HG03097 (cell line): ENCODE measurements around the gene CFP.
"Not testable (repeated sequence)": the region's sequence is repeated elsewhere in the genome, so short reads cannot be mapped to it uniquely, and the experiment has no call there.

Experiments used
- ATAC-seq: cut with Tn5 transposase; IDR thresholded peaks from one replicate; pipeline ENCODE4 v1.9.1; 2021; ENCODE audit not compliant: unreplicated experiment, low FRiP score

The CFP gene

DNA sequence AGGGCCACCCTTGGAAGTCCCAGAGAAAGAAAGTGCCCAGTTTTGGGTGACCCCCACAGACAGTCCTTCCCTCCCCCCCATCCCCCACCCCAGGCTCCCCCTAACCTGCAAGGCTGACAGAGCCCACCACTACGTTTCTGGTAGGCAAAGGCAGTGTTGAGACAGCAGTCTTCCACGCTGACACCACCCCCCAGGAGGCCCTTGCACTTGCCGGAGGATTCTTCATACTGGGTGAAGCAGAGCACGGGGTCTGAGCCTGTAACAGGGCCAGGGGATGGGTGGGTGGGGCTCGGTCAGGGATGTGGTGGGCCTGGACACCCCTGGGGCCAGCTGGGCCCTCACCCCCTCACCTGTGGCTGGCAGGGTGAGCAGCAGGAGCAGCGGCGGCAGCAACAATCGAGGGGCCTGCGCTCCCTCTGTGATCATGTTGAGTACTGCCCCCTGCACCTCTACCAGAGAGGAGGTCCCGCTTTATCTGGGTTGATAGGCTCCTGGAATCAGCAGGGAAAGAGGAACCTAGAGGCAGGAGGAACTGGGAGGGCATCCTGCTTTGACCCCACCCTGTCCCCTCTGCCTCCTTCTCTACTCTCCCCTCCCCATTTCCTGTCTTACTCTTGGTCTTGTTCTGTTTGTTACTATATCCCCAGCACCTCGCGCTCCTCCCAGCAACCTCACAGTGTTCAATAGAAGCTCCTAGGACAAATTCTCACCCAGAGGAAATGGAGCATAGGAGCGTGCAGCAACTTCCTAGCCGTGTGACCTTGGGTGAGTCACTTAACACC is at the start of gene CFP:
CFP (minus strand) TSS at position 512 of the 782 bp plus-strand sequence; CDS start at position 426, 86 bp downstream.
- no peak for ATAC-seq

DNA sequence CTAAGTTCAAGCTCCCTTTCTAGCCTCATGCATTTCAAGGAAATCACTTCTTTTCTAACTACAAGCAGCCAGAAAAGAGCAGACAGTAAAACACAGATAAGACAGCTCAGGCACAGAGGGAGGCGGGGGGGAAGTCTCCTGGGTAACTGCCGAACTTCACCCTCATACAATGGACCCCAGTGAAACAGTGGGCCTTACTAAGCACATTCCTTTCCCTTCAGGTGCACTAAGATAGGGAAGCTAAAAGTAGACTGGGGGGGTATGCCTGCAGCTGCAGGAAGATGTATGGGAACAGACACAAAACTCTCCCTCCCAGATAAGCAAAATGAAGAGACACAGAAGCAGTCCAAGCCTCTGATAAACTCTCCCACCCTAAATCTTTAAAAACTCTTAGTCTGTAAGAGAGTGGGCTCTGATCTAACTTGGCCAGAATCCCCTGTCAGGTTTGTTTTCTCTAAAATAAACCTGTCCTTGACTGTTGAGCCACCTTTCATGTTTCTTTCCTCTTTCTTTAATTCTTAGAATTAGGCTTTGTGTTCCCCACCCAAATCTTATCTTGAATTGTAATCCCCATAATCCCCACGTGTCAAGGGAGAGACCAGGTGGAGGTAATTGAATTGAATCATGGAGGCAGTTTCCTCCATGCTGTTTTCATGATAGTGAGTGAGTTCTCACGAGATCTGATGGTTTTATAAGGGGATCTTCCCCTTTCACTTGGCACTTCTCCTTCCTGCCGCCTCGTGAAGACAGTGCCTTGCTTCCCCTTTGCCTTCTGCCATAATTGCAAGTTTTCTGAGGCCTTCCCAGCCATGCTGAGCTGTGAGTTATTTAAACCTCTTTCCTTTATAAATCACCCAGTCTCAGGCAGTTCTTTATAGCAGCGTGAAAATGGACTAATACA is 46.5 kb upstream of the CFP start:
- not testable (repeated sequence) for ATAC-seq

DNA sequence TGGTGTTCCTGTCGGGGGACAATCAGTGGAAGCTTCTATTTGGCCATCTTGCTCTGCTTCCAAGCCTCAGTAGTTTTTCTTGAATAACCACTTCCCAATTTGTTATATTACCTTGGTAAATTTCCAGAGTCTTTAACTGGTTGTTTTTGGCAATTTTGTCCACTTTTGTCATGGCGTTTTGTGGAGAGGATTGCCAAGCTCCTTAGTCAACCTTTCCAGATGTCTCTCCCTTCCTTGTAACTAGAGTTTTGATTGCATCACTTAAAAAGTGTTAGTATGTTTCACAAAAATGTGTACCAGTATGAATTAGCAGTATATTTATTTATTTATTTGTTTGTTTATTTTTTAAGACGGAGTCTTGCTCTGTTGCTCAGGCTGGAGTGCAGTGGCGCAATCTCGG is 45.0 kb upstream of the CFP start:
- ATAC-seq = no peak

DNA sequence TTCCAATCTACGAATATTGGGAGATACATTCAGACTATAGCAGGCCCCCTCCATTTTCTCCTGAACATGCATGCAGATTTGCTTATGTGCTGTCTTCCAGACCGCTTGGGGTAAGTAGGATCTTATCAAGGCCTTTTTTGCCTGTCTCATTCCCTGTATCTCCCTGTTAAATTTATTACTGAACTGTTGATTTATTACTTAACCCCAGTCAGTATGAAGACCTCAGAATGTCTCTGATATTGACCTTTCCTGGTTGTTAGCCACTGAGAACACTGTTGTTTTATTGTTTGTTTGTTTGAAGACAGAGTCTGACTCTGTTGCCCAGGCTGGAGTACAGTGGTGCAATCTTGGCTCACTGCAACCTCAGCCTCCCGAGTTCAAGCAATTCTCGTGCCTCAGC is 36.1 kb upstream of the CFP start:
- ATAC-seq = not testable (repeated sequence)

DNA sequence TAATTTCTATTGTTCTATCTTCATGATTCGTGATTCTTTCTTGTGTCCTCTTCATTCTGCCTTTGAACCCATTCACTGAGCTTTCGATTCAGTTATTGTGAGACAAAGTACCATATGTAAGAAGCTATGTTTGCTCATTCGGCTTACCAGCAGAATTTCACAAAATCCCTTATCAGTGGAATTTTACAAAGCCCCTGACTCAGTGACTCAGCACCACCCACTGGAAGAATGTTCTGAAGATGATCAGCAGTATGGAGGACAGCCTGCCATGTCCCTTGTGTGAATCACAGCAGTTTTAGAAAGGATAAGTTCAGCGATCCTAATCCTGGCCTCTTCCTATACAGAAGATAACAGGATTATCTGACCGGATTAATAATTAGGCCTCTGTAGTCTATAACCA is 35.0 kb upstream of the CFP start:
- no peak for ATAC-seq

DNA sequence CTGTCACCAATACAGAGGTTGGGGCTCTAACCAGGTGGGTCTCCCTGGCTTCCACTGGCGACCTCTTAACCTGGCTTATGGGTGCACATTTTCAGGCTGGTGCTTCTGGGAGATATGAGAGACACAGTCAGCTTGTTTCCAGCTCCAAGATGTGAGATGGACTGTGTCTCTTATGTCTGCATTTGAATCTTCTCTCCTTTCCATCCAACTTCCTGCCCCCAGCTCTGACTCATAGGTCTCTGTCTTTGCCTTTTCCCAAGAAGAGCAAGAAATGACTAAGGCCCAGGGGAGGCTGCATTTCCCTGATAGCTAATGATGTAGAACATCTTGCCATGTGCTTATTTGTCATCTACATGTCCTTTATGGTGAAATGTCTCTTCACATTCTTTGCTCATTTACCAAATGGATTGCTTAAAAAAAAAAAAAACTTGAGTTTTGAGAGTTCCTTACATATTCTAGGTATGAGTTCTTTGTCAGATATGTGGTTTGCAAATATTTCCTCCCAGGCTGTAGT is 32.5 kb upstream of the CFP start:
- ATAC-seq = no peak

DNA sequence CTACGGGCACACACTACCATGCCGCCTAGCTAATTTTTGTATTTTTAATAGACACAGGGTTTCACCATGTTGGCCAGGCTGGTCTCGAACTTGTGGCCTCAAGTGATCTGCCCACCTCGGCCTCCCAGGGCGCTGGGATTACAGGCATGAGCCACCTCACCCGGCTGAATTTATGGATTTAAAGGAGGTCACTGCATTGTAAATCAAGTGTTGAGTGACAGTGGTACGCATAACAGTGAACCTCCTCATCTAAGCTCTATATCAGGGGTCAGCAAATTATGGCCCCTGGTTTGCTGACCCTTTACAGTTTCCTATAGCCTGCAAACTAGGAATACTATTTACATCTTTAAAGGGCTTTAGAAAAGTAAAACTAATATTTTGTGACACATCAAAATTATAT is 31.8 kb upstream of the CFP start:
- ATAC-seq = no peak

DNA sequence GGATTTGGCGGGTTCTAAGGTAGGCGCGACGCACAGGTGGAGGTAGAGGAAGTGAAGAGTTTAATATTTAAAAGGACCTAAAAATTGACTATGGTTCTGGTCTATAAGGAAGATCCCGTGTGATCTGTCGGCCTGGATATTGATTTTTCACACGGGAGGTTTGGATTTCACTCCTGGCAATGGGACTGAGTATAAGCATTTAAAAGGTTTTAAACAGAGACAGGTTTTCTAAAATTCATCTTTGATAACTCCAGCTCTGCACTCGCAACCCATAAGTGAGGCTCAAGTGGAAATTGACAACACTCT is 29.6 kb upstream of the CFP start:
- ATAC-seq = no peak

DNA sequence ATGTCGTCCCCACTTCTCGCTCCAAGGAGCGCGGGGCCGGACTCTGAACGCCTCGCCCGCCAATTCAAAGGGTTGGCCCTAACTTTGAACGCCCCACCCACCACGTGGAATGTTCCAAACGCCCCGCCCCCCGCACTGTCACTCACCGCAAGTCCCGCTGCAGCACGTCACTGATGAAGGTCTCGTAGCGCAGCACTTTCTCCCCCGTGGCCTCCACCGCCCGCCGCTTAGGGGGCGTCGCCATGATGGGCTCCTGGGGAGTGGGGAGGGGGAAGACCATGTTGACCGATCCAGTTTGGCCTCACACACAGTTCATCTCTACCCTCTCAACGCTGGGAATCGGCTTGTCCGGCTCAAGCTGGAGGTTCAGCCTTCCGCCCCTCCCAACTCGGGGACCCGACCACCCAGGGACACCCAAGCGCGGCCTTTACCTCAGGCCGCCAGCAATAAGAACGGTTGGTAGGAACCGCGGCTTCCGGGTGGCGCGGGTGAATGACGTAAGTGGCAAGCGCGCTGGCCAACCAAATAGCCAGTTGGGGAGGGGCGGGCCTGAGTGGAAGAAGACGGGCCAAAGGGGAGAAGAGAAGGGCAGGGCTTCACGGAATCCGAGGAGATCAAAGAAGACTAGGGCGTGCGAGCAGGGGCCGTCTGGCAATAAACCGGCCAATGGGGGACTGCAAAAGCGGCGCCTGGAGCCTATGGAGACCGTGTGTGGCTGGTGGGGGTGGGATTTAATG is 29.1 kb upstream of the CFP start, which contains the start of gene UXT:
UXT (minus strand) TSS at position 497 of the 737 bp plus-strand sequence; CDS start at position 244, 253 bp downstream.
- ATAC-seq = peak; percentile 72

DNA sequence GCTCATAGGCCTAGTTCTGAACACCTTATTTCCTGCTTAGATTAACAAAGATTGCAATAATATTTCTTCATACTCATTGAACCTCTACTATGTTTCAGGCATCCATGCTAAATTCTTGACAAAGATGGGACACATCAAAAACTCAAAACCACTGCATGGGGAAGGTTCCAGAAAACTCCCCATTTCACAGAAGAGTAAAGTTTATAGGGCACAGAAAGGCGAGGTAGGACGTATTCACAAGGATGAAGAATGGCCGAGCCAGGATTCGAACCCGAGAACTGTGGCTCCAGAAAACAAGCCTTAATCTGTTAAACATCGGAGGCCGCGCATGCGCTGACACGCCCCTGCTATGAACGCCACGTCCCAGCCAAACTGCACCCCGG is 28.6 kb upstream of the CFP start:
- ATAC-seq = no peak

DNA sequence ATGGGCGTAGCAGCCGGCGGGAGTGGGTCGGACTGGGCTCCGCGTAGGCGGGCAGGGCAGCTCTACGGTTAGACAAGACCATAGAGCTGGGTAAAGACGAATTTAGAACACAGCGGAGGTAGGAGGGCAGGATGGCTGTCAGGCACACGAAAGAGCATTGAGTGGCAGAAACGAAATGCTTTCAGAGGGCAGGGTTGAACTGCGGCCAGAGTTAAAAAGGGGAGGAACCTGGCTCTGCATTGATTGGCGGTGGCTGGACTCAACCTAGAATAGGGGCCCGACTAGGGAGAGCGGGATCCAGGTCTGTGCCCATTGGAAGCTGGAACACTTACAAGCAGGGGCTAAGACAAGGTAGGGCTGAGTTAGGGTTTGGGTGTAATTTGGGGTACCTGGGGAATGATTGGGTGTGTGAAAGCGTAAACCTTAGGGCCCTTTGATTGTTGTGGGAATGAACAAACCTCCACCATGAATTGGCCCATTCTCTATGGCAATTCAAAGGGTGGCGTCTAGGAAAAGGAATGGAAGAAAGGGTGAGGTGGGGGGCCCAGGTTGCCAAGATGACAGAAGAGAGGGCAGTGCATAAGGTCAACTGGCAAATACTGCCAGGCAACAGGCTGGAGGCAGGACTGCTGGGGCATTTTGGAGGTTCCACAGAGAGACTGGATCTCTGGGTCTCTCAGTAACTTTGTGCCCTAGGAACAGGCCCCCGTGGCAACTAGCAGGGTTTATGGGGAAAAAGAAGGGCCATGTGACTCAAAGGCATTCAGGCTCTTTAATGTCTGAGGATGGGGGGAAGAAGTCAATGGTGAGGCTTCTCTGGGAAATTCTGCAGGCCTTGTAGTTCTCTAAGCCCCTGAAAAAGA is 21.5 kb upstream of the CFP start:
- peak; percentile 5 for ATAC-seq

DNA sequence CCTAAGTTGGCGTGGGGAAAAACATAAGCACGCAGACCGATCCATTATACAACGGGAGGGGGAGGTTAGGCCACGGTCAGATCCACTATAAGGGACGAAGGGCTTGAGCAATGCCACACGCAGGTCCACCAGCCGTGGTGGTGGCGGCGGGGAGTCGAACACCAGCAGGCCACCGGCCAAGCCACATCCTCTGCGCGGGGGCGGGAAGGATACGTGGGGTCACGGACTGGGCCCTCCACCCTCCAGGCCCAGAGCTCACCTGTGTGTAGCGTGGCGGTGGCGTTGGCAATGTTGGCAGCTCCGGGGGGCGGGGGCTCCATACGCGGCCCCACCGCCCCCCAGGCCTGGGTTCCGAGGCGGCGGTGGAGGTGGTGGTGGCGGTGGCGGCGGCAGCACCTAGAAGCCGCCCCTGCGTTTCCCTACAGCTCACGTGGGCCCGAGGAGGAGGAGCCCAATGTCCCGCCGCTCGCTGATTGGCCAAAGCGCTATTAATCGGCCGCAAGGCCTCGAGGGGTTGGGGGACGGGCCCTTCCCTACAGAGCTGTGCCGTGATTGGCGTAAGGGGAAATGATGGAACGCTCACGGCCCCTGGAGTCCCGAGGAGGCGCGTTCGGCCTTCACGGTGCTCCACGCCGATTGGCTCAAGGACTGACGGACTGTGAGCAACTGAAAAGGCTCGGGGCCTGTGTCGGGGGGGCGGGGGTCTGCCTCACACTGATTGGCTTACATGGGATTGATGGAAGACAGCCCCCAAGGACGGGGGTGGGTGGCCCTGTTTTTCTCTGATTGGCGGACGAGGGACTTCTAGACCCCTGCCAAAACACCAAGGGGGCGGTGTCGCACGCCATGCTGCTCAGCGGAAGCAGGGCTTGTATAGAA is 20.7 kb upstream of the CFP start, which contains the start of gene ELK1:
ELK1 (minus strand) TSS at position 400 of the 879 bp plus-strand sequence. CDS start 9,122 bp downstream, outside the sequence.
- peak; percentile 86 for ATAC-seq

DNA sequence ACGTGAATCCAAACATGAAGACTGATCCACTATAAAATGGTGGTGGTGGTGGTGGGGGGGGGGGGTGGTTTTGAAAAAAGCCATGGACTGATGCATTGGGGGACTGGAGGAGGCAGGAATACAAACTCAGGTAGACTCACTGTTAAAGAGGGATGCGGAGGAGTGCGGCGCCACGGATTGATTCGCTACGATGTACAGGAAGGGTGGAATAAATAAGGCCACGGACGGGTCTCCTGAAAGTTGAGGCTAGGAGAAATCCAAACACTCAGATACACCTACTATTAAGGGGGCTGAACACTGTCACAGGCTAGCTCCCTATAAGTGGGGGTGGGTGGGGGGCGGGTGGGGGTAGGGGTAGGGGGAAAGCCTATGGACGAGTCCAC is 20.0 kb upstream of the CFP start:
- ATAC-seq = no peak

DNA sequence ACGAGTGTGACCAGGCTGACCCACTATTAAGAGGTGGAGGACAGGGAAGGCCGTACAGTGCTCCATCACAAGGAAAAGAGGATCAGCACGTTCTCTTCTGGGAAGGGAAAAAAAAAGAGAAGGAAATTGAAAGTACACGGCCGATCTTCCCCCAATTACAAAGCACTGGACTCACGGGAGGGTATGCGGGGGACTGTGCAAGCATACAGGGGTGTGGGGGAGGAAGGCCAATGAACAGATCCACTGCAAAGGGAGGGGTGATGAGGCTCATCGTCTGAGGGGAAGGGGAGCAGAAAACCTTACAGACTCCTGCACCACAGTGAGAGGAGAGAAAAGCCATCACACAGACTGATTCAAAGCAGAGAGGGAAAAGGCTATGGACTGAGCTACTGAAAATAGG is 19.5 kb upstream of the CFP start:
- ATAC-seq = no peak

DNA sequence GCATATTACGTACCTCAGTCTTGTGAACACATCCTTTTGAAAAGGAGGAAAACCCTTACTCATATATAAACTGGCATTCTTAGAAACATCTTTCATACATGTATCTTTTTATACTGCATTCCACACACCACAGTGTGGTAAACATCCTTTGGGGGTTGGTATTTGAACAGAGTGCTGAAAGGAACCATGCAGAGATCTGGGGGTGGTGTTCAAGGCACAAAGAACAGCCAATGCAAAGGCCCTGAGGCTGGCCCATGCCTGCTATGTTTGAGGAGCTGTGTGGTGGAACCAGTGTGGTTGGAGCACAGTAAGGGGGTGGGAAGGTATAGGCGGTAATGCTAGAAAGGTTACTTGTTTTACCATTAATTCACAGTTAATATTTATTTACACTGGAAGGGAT is 18.6 kb upstream of the CFP start:
- no peak for ATAC-seq

DNA sequence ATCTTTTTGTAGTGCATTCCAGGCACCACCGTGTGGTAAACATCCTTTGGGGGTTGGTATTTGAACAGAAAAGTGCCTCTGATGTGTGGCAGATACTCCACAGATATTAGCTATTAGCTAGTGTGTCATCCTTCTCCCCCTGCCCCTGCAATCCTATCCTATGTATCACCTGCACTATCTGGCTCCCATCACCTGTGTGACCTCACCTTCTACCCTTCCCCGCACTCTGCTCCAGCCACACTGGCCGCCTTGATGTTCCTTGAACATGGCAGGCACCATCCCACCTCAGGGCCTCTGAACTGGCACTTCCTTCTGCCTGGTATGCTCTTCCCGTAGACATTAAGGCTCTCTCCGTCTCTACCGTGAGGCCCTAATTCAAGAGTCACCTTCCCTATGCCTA is 16.9 kb upstream of the CFP start:
- ATAC-seq = no peak

DNA sequence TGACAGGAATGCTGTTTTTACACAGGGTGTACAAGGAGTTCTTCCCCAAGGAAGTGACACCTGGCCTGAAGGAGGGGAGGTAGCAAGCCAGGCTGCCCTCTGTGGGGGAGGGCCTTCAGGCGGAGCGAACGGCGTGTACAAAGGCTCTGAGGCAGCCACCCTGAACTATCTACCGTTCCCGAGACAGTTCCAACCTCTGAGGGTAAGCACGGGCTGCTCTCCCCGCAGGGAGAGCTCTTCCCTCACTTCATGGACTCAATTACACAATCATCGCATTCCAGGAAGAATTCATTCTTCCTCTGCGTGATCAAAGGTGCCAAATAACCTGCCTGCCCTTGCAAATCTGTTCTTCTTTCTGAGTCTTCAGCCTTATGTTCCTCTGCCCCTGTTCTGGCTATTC is 15.8 kb upstream of the CFP start:
- ATAC-seq = no peak

DNA sequence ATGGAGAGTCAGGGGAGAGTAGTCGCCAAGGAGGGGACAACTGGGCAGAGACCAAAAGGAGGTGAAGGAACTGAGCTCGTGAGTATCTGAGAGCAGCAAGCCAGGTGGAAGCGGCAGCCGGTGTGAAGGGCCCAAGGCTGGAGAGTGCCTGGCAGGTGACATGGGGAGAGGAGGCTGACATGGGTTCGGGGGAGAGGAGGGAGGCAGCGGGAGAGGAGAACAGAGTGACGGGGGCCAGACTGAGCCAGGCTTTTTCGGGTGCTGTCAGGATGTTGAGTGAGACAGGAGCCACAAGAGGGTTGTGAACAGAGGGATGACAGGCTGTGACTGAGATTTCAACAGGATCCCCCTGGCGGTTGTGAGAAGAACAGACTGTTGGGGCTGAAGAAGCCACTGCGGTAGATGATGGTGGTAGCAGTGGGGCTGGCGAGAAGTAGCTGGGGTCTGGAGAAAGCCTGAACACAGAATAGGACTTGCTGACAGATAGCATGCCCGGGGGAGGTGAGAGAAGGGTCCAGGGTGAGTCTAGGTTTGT is 14.9 kb upstream of the CFP start:
- no peak for ATAC-seq

DNA sequence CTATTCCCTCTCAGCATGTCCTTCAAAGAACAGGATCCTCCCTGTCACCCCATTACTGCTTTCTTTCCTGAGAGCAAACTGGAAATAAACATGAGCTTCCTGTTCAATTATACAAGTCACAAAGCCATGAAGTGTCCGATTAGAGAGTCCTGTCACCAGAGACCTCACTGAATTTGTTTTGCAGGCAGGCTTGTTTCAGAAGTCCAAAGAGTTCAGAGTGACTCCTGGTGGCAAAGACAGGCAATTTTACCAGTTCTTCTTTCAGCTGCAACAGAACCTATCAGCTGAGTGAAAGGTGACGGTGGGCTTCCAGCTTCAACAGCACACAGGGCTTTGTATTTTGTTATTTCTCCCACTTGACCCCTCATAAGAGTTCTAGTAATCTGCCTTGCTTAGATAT is 14.2 kb upstream of the CFP start:
- no peak for ATAC-seq
